RWPE2 (cell line): ENCODE data around the gene RAPGEF4.

Experiments
- ATAC-seq: fragments of 200-7000 bp; cut with Tn5 transposase; 3 replicates; pipeline ENCODE4 v1.9.1; 2021; ENCODE audit warnings: low read depth
- DNase-seq: peaks from one replicate; pipeline ENCODE4 v3.0.0-alpha.2; 2020; ENCODE audit warnings: low spot score
- H3K27ac ChIP-seq: fragments of 450-650 bp; 2 replicates; pipeline ENCODE4 v1.5.1; 2017; ENCODE audit warnings: mild to moderate bottlenecking; ENCODE audit not compliant: poor library complexity, severe bottlenecking
- H3K27me3 ChIP-seq: fragments of 250-450 bp; sonication (Bioruptor Pico); 2 replicates; pipeline ENCODE4 v1.5.1; 2021; ENCODE audit warnings: mild to moderate bottlenecking, moderate library complexity; ENCODE audit not compliant: insufficient read depth, poor library complexity, severe bottlenecking
- H3K36me3 ChIP-seq: fragments of 250-450 bp; sonication (Bioruptor Pico); 2 replicates; pipeline ENCODE4 v1.5.1; 2020; ENCODE audit warnings: low read depth, mild to moderate bottlenecking, moderate library complexity
- H3K4me1 ChIP-seq: fragments of 250-450 bp; sonication (Bioruptor Pico); 2 replicates; pipeline ENCODE4 v1.5.1; 2021; ENCODE audit warnings: mild to moderate bottlenecking, moderate library complexity; ENCODE audit not compliant: insufficient read depth, poor library complexity, severe bottlenecking
- H3K4me3 ChIP-seq: fragments of 250-450 bp; sonication (Bioruptor Pico); 2 replicates; pipeline ENCODE4 v1.5.1; 2021; ENCODE audit warnings: mild to moderate bottlenecking, moderate library complexity; ENCODE audit not compliant: severe bottlenecking
- H3K9me3 ChIP-seq: fragments of 250-450 bp; sonication (Bioruptor Pico); 2 replicates; pipeline ENCODE4 v1.5.1; 2021; ENCODE audit warnings: mild to moderate bottlenecking, moderate library complexity; ENCODE audit not compliant: severe bottlenecking
- CTCF ChIP-seq: fragments of 450-650 bp; IDR thresholded peaks from one replicate; pipeline ENCODE4 v1.5.1; 2017; ENCODE audit warnings: mild to moderate bottlenecking, moderate library complexity; ENCODE audit not compliant: poor library complexity, severe bottlenecking

RAPGEF4 gene

GRCh38 chr2:172996387-172996961 lies 260.8 kb downstream of the RAPGEF4 start:
- peak overlapping the region; percentile 52 for H3K27ac ChIP-seq
- TF ChIP-seq CTCF: no peak
- H3K4me1 ChIP-seq: peaks cover 33% of the 10 kb centered on the region
- no peak overlapping the region for H3K4me3 ChIP-seq
- H3K27me3 ChIP-seq: no peaks in the 10 kb centered on the region
- no peaks in the 10 kb centered on the region for H3K36me3 ChIP-seq
- H3K9me3 ChIP-seq: no peaks in the 10 kb centered on the region
- DNase-seq (no peak), ATAC-seq (peak; percentile 63)

DNA sequence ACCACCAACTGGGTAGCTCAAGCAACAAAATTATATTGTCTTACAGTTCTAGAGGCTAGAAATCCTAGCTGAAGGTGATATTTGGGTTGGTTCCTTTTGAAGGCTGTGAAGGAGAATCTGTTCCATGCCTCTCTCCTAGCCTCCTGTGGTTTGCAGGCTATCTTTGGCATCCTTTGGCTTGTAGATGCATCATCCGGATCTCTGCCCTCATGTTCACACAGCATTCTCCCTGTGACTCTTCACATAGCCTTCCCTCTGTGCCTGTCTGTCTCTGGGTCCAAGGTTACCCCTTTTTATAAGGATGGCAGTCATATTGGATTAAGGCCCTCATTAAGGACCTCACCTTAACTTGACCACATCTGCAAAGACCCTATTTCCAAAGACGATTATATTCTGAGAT lies 261.4 kb downstream of the RAPGEF4 start:
- peak overlapping the region; percentile 52 for H3K27ac ChIP-seq
- DNase-seq (no peak), ATAC-seq (no peak)
- no peaks in the 10 kb centered on the region for H3K9me3 ChIP-seq
- no peaks in the 10 kb centered on the region for H3K36me3 ChIP-seq
- peaks cover 33% of the 10 kb centered on the region for H3K4me1 ChIP-seq
- H3K4me3 ChIP-seq: no peak overlapping the region
- TF ChIP-seq CTCF: no peak
- no peaks in the 10 kb centered on the region for H3K27me3 ChIP-seq

DNA sequence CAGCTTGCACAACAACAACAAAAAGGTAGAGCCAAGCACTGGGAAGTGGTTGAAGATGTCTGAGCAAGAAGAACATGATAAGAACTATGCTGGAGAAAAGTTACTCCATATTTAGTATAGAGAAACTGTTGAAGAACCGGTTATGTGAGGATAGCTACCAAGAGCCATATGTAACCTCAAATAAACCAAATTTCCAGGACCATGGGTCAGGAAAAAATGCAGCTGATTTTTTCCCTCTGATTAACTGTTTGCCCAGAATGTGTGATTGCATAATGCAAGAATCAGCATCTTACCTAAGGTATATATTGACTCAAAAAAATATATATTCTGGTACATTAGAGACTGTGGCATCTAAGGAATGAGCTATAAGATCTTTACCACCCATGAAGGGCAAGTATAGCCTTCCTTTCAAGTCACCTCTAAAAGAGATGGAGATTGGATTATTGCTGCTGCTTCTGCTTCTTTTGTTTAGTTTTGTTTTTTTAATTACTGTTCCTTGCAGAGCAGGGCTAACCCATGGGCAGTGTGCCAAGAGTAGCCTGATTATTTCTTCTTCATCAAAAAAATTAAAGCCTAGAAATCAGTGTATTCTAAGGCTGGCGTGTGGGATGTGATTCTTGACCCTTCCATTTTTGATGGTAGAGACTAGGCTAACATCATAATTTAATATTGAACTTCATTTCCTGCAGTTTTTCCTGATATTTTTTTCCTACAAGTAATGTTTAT lies 263.1 kb downstream of the RAPGEF4 start:
- H3K4me1 ChIP-seq: peaks cover 41% of the 10 kb centered on the region
- DNase-seq (no peak), ATAC-seq (peak; percentile 15; the same call in 2 of the 3 replicates)
- no peaks in the 10 kb centered on the region for H3K27me3 ChIP-seq
- no peak for TF ChIP-seq CTCF
- no peak overlapping the region for H3K27ac ChIP-seq
- no peaks in the 10 kb centered on the region for H3K36me3 ChIP-seq
- no peak overlapping the region for H3K4me3 ChIP-seq
- H3K9me3 ChIP-seq: no peaks in the 10 kb centered on the region

GRCh38 chr2:172999641-173000386 lies 264.2 kb downstream of the RAPGEF4 start:
- TF ChIP-seq CTCF: no peak
- no peaks in the 10 kb centered on the region for H3K9me3 ChIP-seq
- no peak overlapping the region for H3K27ac ChIP-seq
- no peak overlapping the region for H3K4me3 ChIP-seq
- no peaks in the 10 kb centered on the region for H3K27me3 ChIP-seq
- no peaks in the 10 kb centered on the region for H3K36me3 ChIP-seq
- no peak for DNase-seq
- ATAC-seq: no peak
- peaks cover 41% of the 10 kb centered on the region for H3K4me1 ChIP-seq
